ENCODE measurements around the gene CCDC141. TPM values are rescaled to one million over a fixed set of nuclear protein-coding genes. Genes with fewer than 3 reads are reported as not detected.

The CCDC141 gene
- total and polyA plus RNA-seq, 2 experiments from 2014 or later, result 3.0 to 7.2 TPM

GRCh38 chr2:178947006-178947405 is 102.9 kb downstream of the CCDC141 start:
- no peaks in the 10 kb centered on the region for H3K36me3 ChIP-seq (replicated peaks; ENCODE audit: insufficient read depth, low read depth)
- H3K79me2 ChIP-seq, result no peaks in the 10 kb centered on the region
- WGBS (ENCODE audit: low lambda C conversion rate, missing lambda C conversion rate), result 84% methylated on average over 3 of the region's 3 CpGs
- H3K27me3 ChIP-seq, result no peaks in the 10 kb centered on the region
- no peak overlapping the region for H3K4me3 ChIP-seq
- H4K20me1 ChIP-seq (ENCODE audit: insufficient read depth, poor library complexity, severe bottlenecking), result no peaks in the 10 kb centered on the region
- TF ChIP-seq EZH2phosphoT487 (IDR thresholded peaks at IDR 0.05; ENCODE audit: low read depth, severe bottlenecking, unreplicated experiment) (no peak), EZH2 (IDR thresholded peaks at IDR 0.05; ENCODE audit: borderline replicate concordance) (no peak), CTCF (IDR thresholded peaks at IDR 0.05; ENCODE audit: poor library complexity) (no peak)
- no peak overlapping the region for H3K4me2 ChIP-seq
- no peak for DNase-seq (ENCODE audit: low spot score)
- no peak overlapping the region for H3K27ac ChIP-seq
- H3K9me2 ChIP-seq (replicated peaks; ENCODE audit: insufficient read depth), result no peaks in the 10 kb centered on the region
- H2AFZ ChIP-seq, result no peak overlapping the region
- H3K9me3 ChIP-seq (ENCODE audit: low read depth), result no peaks in the 10 kb centered on the region
- no peaks in the 10 kb centered on the region for H3K4me1 ChIP-seq (ENCODE audit: insufficient read depth)

GRCh38 chr2:178946494-178946893 is 103.4 kb downstream of the CCDC141 start:
- TF ChIP-seq EZH2 (IDR thresholded peaks at IDR 0.05; ENCODE audit: borderline replicate concordance) (no peak), EZH2phosphoT487 (IDR thresholded peaks at IDR 0.05; ENCODE audit: low read depth, severe bottlenecking, unreplicated experiment) (no peak), CTCF (IDR thresholded peaks at IDR 0.05; ENCODE audit: poor library complexity) (no peak)
- Histone ChIP-seq H3K9me3 (ENCODE audit: low read depth) (no peaks in the 10 kb centered on the region), H3K4me1 (ENCODE audit: insufficient read depth) (no peaks in the 10 kb centered on the region), H3K27ac (no peak overlapping the region), H3K36me3 (replicated peaks; ENCODE audit: insufficient read depth, low read depth) (no peaks in the 10 kb centered on the region), H3K79me2 (no peaks in the 10 kb centered on the region), H4K20me1 (ENCODE audit: insufficient read depth, poor library complexity, severe bottlenecking) (no peaks in the 10 kb centered on the region), H3K27me3 (no peaks in the 10 kb centered on the region), H3K9me2 (replicated peaks; ENCODE audit: insufficient read depth) (no peaks in the 10 kb centered on the region), H3K4me3 (no peak overlapping the region), H3K4me2 (no peak overlapping the region), H2AFZ (no peak overlapping the region)
- no peak for DNase-seq (ENCODE audit: low spot score)
- WGBS (ENCODE audit: low lambda C conversion rate, missing lambda C conversion rate), result 71% methylated on average over 3 of the region's 3 CpGs

- no peaks in the 10 kb centered on the region for H4K20me1 ChIP-seq (ENCODE audit: insufficient read depth, poor library complexity, severe bottlenecking)
- no peak overlapping the region for H3K4me2 ChIP-seq
- H3K9me3 ChIP-seq (ENCODE audit: low read depth), result no peaks in the 10 kb centered on the region
- TF ChIP-seq CTCF (IDR thresholded peaks at IDR 0.05; ENCODE audit: poor library complexity), result no peak
- no peak for TF ChIP-seq EZH2 (IDR thresholded peaks at IDR 0.05; ENCODE audit: borderline replicate concordance)
- TF ChIP-seq EZH2phosphoT487 (IDR thresholded peaks at IDR 0.05; ENCODE audit: low read depth, severe bottlenecking, unreplicated experiment), result no peak
- 87% methylated on average over 1 of the region's 1 CpG for WGBS (ENCODE audit: low lambda C conversion rate, missing lambda C conversion rate)
- H3K4me3 ChIP-seq, result no peak overlapping the region
- H3K27ac ChIP-seq, result no peak overlapping the region
- no peaks in the 10 kb centered on the region for H3K9me2 ChIP-seq (replicated peaks; ENCODE audit: insufficient read depth)
- H3K36me3 ChIP-seq (replicated peaks; ENCODE audit: insufficient read depth, low read depth), result no peaks in the 10 kb centered on the region
- no peaks in the 10 kb centered on the region for H3K79me2 ChIP-seq
- H3K27me3 ChIP-seq, result no peaks in the 10 kb centered on the region
- DNase-seq (ENCODE audit: low spot score), result no peak
- H3K4me1 ChIP-seq (ENCODE audit: insufficient read depth), result no peaks in the 10 kb centered on the region
- H2AFZ ChIP-seq, result no peak overlapping the region
These were observed 106.2 kb downstream of the CCDC141 start for GRCh38 chr2:178943745-178944144.

- no peaks in the 10 kb centered on the region for H3K9me2 ChIP-seq (replicated peaks; ENCODE audit: insufficient read depth)
- H3K27ac ChIP-seq, result no peak overlapping the region
- DNase-seq (ENCODE audit: low spot score), result no peak
- no peaks in the 10 kb centered on the region for H3K27me3 ChIP-seq
- no peaks in the 10 kb centered on the region for H3K79me2 ChIP-seq
- no peak overlapping the region for H2AFZ ChIP-seq
- no peaks in the 10 kb centered on the region for H4K20me1 ChIP-seq (ENCODE audit: insufficient read depth, poor library complexity, severe bottlenecking)
- H3K36me3 ChIP-seq (replicated peaks; ENCODE audit: insufficient read depth, low read depth), result no peaks in the 10 kb centered on the region
- no peaks in the 10 kb centered on the region for H3K9me3 ChIP-seq (ENCODE audit: low read depth)
- H3K4me1 ChIP-seq (ENCODE audit: insufficient read depth), result no peaks in the 10 kb centered on the region
- H3K4me2 ChIP-seq, result no peak overlapping the region
- no peak overlapping the region for H3K4me3 ChIP-seq
- no peak for TF ChIP-seq EZH2 (IDR thresholded peaks at IDR 0.05; ENCODE audit: borderline replicate concordance)
- no peak for TF ChIP-seq EZH2phosphoT487 (IDR thresholded peaks at IDR 0.05; ENCODE audit: low read depth, severe bottlenecking, unreplicated experiment)
- TF ChIP-seq CTCF (IDR thresholded peaks at IDR 0.05; ENCODE audit: poor library complexity), result no peak
These were observed 115.4 kb downstream of the CCDC141 start for GRCh38 chr2:178934571-178934970.

Data from hepatocyte (in vitro differentiated cells).